Right cardiac atrium (tissue), 5 donors: ENCODE measurements around the gene MEGF11. TPM values are rescaled to one million over a fixed set of nuclear protein-coding genes. Genes with fewer than 3 reads are reported as not detected.

Experiments
- ATAC-seq, 2 donors: fragments of 200-7000 bp; cut with Tn5 transposase; one replicate each; pipeline versions ENCODE4 v1.8.0 to v1.9.1; 2020; ENCODE audit warnings: moderate library complexity in 2 of 2, mild to moderate bottlenecking in 1 of 2
- DNase-seq, 3 donors: peaks; one replicate each; pipeline ENCODE4 v3.0.0-alpha.2; 2020
- H3K27ac ChIP-seq: one replicate; pipeline ENCODE4 v1.5.1; 2013; ENCODE audit warnings: mild to moderate bottlenecking, low read length, control low read depth, moderate library complexity
- H3K27me3 ChIP-seq: one replicate; pipeline ENCODE4 v1.6.1; 2013; ENCODE audit not compliant: control insufficient read depth, insufficient read depth
- H3K4me1 ChIP-seq: one replicate; pipeline ENCODE4 v1.6.1; 2013; ENCODE audit warnings: low read length; ENCODE audit not compliant: control insufficient read depth, insufficient read depth
- H3K4me3 ChIP-seq: one replicate; pipeline ENCODE4 v1.5.1; 2013; ENCODE audit warnings: low read length, control low read depth
- H3K9me3 ChIP-seq: one replicate; pipeline ENCODE4 v1.6.1; 2013; ENCODE audit warnings: low read length; ENCODE audit not compliant: control insufficient read depth
- WGBS: extraction: QIAGEN DNeasy Blood & Tissue Kit; methylation state at CpG from one replicate; pipeline ENCODE4 v1.1.7; 2013; 5-methylcytosine and 5-hydroxymethylcytosine counted together
- intact Hi-C, 4 donors: fragments of 100-400 bp; cut with DNase I; formaldehyde crosslinking; loops; one replicate each; pipeline versions ENCODE4 v1.11.0 to v1.14.0; 2022 to 2023
- polyA plus RNA-seq: library from polyadenylated mRNA; stranded (reverse); fragments of 200-250 nt; gene quantifications from one replicate; pipeline ENCODE4 v1.2.3, GENCODE V29; 2013
- total RNA-seq, 4 donors: library from RNA; stranded (reverse); fragmentation: NEBNext Ultra II Directional; extraction: Animal tissue kit (Norgen Biotek cat#: 25700); gene quantifications; one replicate each; pipeline ENCODE4 v1.2.1, GENCODE V29; 2021
- donor health status: healthy with polysubstance abuse.
- donor health status: DM: no; HTN: yes; CAD: no.
- donor health status: DM: no; HTN: no; CAD: no.
- donor health status: DM: no; HTN: yes; CAD: no; lungs with severe emphysema.
- donor health status: DM: yes; HTN: yes; CAD: no.

Gene MEGF11
- total and polyA plus RNA-seq, 5 donors: 0.08 to 0.11 (median 0.11) TPM; not detected in 2

GRCh38 chr15:66021496-66022162 lies 231.9 kb downstream of the MEGF11 start:
- DNase-seq: no peak
- intact Hi-C loops: no loop called here
- Histone ChIP-seq H3K27ac (no peak overlapping the region), H3K4me1 (no peaks in the 10 kb centered on the region), H3K9me3 (no peaks in the 10 kb centered on the region), H3K4me3 (no peak overlapping the region), H3K27me3 (no peaks in the 10 kb centered on the region)
- WGBS: 81% methylated on average over 7 of the region's 7 CpGs
- no peak for ATAC-seq

GRCh38 chr15:66019826-66020398 lies 233.6 kb downstream of the MEGF11 start:
- intact Hi-C loops: no loop called here
- Histone ChIP-seq H3K9me3 (no peaks in the 10 kb centered on the region), H3K27ac (no peak overlapping the region), H3K27me3 (no peaks in the 10 kb centered on the region), H3K4me1 (no peaks in the 10 kb centered on the region), H3K4me3 (no peak overlapping the region)
- DNase-seq: no peak
- no peak for ATAC-seq
- 82% methylated on average over 10 of the region's 10 CpGs for WGBS

- DNase-seq (no peak), ATAC-seq (no peak)
- 51% methylated on average over 11 of the region's 11 CpGs for WGBS
- intact Hi-C loops: no loop called here
- no peaks in the 10 kb centered on the region for H3K4me1 ChIP-seq
- no peaks in the 10 kb centered on the region for H3K9me3 ChIP-seq
- no peaks in the 10 kb centered on the region for H3K27me3 ChIP-seq
- H3K27ac ChIP-seq: no peak overlapping the region
- H3K4me3 ChIP-seq: no peak overlapping the region
Measured at GRCh38 chr15:66019368-66019767, 234.2 kb downstream of the MEGF11 start.

- ATAC-seq: peak in 1 of 2 donors; percentile 18
- intact Hi-C loops: no loop called here
Measured at GRCh38 chr15:66018488-66018797, 235.1 kb downstream of the MEGF11 start.

GRCh38 chr15:66017792-66018487 lies 235.6 kb downstream of the MEGF11 start:
- H3K27me3 ChIP-seq: no peaks in the 10 kb centered on the region
- H3K27ac ChIP-seq: no peak overlapping the region
- DNase-seq: no peak
- no peak for ATAC-seq
- H3K4me3 ChIP-seq: no peak overlapping the region
- intact Hi-C loops: no loop called here
- no peaks in the 10 kb centered on the region for H3K4me1 ChIP-seq
- 72% methylated on average over 10 of the region's 10 CpGs for WGBS
- no peaks in the 10 kb centered on the region for H3K9me3 ChIP-seq

More at GRCh38 chr15:66018488-66018797, 235.1 kb downstream of the MEGF11 start:
- H3K27me3 ChIP-seq: no peaks in the 10 kb centered on the region
- no peaks in the 10 kb centered on the region for H3K9me3 ChIP-seq
- H3K4me1 ChIP-seq: no peaks in the 10 kb centered on the region
- WGBS: 83% methylated on average over 8 of the region's 8 CpGs
- no peak overlapping the region for H3K4me3 ChIP-seq
- no peak overlapping the region for H3K27ac ChIP-seq
- no peak for DNase-seq

GRCh38 chr15:66017000-66017399 lies 236.6 kb downstream of the MEGF11 start:
- Histone ChIP-seq H3K9me3 (no peaks in the 10 kb centered on the region), H3K27ac (no peak overlapping the region), H3K4me1 (no peaks in the 10 kb centered on the region), H3K27me3 (no peaks in the 10 kb centered on the region), H3K4me3 (no peak overlapping the region)
- intact Hi-C loops: no loop called here
- WGBS: 60% methylated on average over 7 of the region's 7 CpGs
- ATAC-seq: no peak
- DNase-seq: no peak

GRCh38 chr15:66016199-66016598 lies 237.4 kb downstream of the MEGF11 start:
- 66% methylated on average over 5 of the region's 5 CpGs for WGBS
- ATAC-seq (no peak), DNase-seq (no peak)
- Histone ChIP-seq H3K27ac (no peak overlapping the region), H3K9me3 (no peaks in the 10 kb centered on the region), H3K4me3 (no peak overlapping the region), H3K4me1 (no peaks in the 10 kb centered on the region), H3K27me3 (no peaks in the 10 kb centered on the region)
- intact Hi-C loops: no loop called here

GRCh38 chr15:66014635-66015182 lies 238.8 kb downstream of the MEGF11 start:
- intact Hi-C loops: no loop called here
- DNase-seq (no peak), ATAC-seq (no peak)
- Histone ChIP-seq H3K9me3 (no peaks in the 10 kb centered on the region), H3K4me3 (no peak overlapping the region), H3K4me1 (no peaks in the 10 kb centered on the region), H3K27ac (no peak overlapping the region), H3K27me3 (no peaks in the 10 kb centered on the region)
- WGBS: 76% methylated on average over 8 of the region's 8 CpGs

GRCh38 chr15:66014022-66014421 lies 239.5 kb downstream of the MEGF11 start:
- Histone ChIP-seq H3K27ac (no peak overlapping the region), H3K4me3 (no peak overlapping the region), H3K9me3 (no peaks in the 10 kb centered on the region), H3K27me3 (no peaks in the 10 kb centered on the region), H3K4me1 (no peaks in the 10 kb centered on the region)
- ATAC-seq: no peak
- 65% methylated on average over 5 of the region's 5 CpGs for WGBS
- intact Hi-C loops: no loop called here
- no peak for DNase-seq

- Histone ChIP-seq H3K9me3 (no peaks in the 10 kb centered on the region), H3K27ac (no peak overlapping the region), H3K4me3 (no peak overlapping the region), H3K27me3 (no peaks in the 10 kb centered on the region), H3K4me1 (no peaks in the 10 kb centered on the region)
- intact Hi-C loops: no loop called here
- WGBS: 54% methylated on average over 3 of the region's 3 CpGs
- ATAC-seq (no peak), DNase-seq (no peak)
Measured at GRCh38 chr15:66008940-66009562, 244.5 kb downstream of the MEGF11 start.

- no peaks in the 10 kb centered on the region for H3K9me3 ChIP-seq
- no peak overlapping the region for H3K27ac ChIP-seq
- H3K27me3 ChIP-seq: no peaks in the 10 kb centered on the region
- DNase-seq (no peak), ATAC-seq (no peak)
- no peak overlapping the region for H3K4me3 ChIP-seq
- intact Hi-C loops: no loop called here
- no peaks in the 10 kb centered on the region for H3K4me1 ChIP-seq
Measured at GRCh38 chr15:66007663-66008262, 245.8 kb downstream of the MEGF11 start.
